HUES64 (cell line): Measurements from ENCODE around the gene DBX2.
"Not testable (repeated sequence)": the region's sequence is repeated elsewhere in the genome, so short reads cannot be mapped to it uniquely, and the experiment has no call there.

Experiments used
- H3K27ac ChIP-seq: 2 replicates; pipeline ENCODE4 v1.7.0; 2013; ENCODE audit warnings: low read depth, low read length, inconsistent platforms
- H3K27me3 ChIP-seq: 2 replicates; pipeline ENCODE4 v1.6.1; 2013; ENCODE audit warnings: mild to moderate bottlenecking, low read length; ENCODE audit not compliant: insufficient read depth
- H3K36me3 ChIP-seq: 2 replicates; pipeline ENCODE4 v1.6.1; 2013; ENCODE audit warnings: mild to moderate bottlenecking, low read length; ENCODE audit not compliant: insufficient read depth
- H3K4me1 ChIP-seq: 2 replicates; pipeline ENCODE4 v1.6.1; 2013; ENCODE audit warnings: mild to moderate bottlenecking, low read length, moderate library complexity; ENCODE audit not compliant: insufficient read depth
- H3K4me3 ChIP-seq: 2 replicates; pipeline ENCODE4 v1.5.1; 2013; ENCODE audit warnings: mild to moderate bottlenecking, low read length, moderate library complexity
- H3K9ac ChIP-seq: 2 replicates; pipeline ENCODE4 v1.6.1; 2013; ENCODE audit warnings: mild to moderate bottlenecking, low read depth, low read length
- H3K9me3 ChIP-seq: 2 replicates; pipeline ENCODE4 v1.6.1; 2013; ENCODE audit warnings: low read depth, low read length; ENCODE audit not compliant: insufficient read depth
- WGBS: fragments of 150-250, 120-280 bp; methylation state at CpG from one replicate; pipeline ENCODE4 v1.1.7; 2013; ENCODE audit warnings: missing lambda C conversion rate; 5-methylcytosine and 5-hydroxymethylcytosine counted together

DBX2 gene

GRCh38 chr12:45010059-45010458, 40.8 kb downstream of the DBX2 start:
- H3K9ac ChIP-seq: no peak overlapping the region
- H3K4me1 ChIP-seq: no peaks in the 10 kb centered on the region
- H3K36me3 ChIP-seq: no peaks in the 10 kb centered on the region
- H3K27ac ChIP-seq: no peak overlapping the region
- H3K9me3 ChIP-seq: no peaks in the 10 kb centered on the region
- no peaks in the 10 kb centered on the region for H3K27me3 ChIP-seq
- H3K4me3 ChIP-seq: no peak overlapping the region
- WGBS: 92% methylated on average over 2 of the region's 4 CpGs

GRCh38 chr12:45008211-45008610, 42.7 kb downstream of the DBX2 start:
- no peak overlapping the region for H3K9ac ChIP-seq
- H3K36me3 ChIP-seq: no peaks in the 10 kb centered on the region
- no peak overlapping the region for H3K4me3 ChIP-seq
- H3K9me3 ChIP-seq: no peaks in the 10 kb centered on the region
- H3K27me3 ChIP-seq: no peaks in the 10 kb centered on the region
- no peaks in the 10 kb centered on the region for H3K4me1 ChIP-seq
- no peak overlapping the region for H3K27ac ChIP-seq

DNA sequence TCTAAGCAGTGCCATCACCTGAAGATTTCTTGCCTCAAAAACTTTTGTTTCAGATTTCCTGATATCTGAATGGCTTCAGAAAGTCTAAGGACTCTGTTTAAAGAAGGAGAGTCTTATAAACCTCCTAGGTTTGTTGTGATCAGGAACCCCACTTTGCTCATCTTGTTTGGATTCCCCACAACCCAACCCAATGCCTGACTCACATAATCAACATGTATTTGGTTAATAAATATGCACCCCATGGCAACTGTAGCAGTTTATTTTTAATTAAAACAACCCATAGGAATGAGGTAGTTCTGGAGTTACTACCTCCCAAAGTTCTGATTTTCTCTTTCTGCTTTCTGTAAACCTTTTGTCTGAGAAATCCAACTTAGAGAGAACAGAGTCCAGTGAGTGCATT, 51.5 kb downstream of the DBX2 start:
- Histone ChIP-seq H3K27me3 (no peaks in the 10 kb centered on the region), H3K4me3 (no peak overlapping the region), H3K4me1 (no peaks in the 10 kb centered on the region), H3K9me3 (no peaks in the 10 kb centered on the region), H3K27ac (no peak overlapping the region), H3K36me3 (no peaks in the 10 kb centered on the region), H3K9ac (no peak overlapping the region)

DNA sequence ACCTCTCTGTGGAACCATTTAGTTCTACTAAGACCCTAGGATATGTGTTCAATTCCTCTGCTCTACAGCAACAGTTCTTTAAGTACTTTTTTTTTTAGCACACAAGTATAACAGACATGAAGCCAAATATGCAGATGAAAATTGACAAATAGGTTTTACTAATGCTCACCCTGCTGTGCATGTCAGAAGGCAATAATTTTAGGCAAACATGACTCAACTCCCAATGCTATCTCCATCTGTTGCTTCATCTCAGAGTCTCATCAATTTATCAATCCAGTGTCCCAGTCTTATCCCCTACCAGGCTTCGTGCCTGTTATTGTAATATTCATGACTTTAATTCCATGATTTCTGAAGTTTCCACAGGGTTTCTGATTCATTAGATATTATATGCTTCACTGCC, 57.7 kb downstream of the DBX2 start:
- Histone ChIP-seq H3K4me1 (no peaks in the 10 kb centered on the region), H3K9me3 (no peaks in the 10 kb centered on the region), H3K9ac (no peak overlapping the region), H3K4me3 (no peak overlapping the region), H3K36me3 (no peaks in the 10 kb centered on the region), H3K27me3 (no peaks in the 10 kb centered on the region), H3K27ac (no peak overlapping the region)
- WGBS: 89% methylated on average over 1 of the region's 1 CpG

DNA sequence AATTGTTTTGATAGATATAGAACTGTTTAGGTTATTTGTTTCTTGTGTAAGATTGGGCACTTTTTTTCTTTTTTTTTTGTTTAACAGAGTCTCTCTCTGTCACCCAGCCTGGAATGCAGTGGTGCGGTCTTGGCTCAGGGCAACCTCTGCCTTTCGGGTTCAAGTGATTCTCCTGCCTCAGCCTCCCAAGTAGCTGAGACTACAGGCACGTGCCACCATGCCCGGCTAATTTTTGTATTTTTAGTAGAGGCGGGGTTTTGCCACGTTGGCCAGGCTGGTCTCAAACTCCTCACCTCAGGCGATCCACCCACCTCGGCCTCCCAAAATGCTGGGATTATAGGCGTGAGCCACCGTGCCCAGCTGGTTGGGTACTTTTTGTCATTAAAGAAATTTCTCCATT, 66.0 kb downstream of the DBX2 start:
- WGBS: 94% methylated on average over 9 of the region's 10 CpGs
- H3K36me3 ChIP-seq, H3K27me3 ChIP-seq: not testable (repeated sequence)

GRCh38 chr12:44979918-44980317, 71.0 kb downstream of the DBX2 start:
- Histone ChIP-seq H3K36me3 (no peaks in the 10 kb centered on the region), H3K4me1 (no peaks in the 10 kb centered on the region), H3K4me3 (no peak overlapping the region), H3K27me3 (no peaks in the 10 kb centered on the region), H3K9ac (no peak overlapping the region), H3K9me3 (no peaks in the 10 kb centered on the region), H3K27ac (no peak overlapping the region)
- WGBS: 90% methylated on average over 5 of the region's 5 CpGs

More for the DNA sequence above, 66.0 kb downstream of the DBX2 start:
- H3K9ac ChIP-seq, H3K27ac ChIP-seq, H3K4me1 ChIP-seq, H3K9me3 ChIP-seq, H3K4me3 ChIP-seq: not testable (repeated sequence)

DNA sequence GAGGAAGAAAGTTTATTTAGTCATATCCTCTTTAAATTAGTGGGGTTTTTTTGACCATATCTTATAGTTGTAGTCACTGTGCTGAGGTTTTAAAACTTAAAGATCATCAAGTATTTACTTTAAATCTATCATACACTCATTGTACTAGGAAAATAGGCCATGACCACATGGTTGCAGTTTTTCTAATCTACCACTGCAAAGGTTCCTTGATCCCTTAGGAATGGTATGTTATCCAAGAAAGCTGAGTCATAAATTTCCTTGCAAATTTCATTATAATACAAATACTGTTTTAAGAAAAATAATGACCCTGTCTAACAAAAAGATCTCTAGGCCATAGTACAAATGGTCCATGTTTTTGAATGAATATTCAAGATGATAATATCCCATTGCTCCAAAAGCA, 74.7 kb downstream of the DBX2 start:
- Histone ChIP-seq H3K27me3 (no peaks in the 10 kb centered on the region), H3K4me1 (no peaks in the 10 kb centered on the region), H3K9me3 (no peaks in the 10 kb centered on the region), H3K9ac (no peak overlapping the region), H3K4me3 (no peak overlapping the region), H3K27ac (no peak overlapping the region), H3K36me3 (no peaks in the 10 kb centered on the region)

DNA sequence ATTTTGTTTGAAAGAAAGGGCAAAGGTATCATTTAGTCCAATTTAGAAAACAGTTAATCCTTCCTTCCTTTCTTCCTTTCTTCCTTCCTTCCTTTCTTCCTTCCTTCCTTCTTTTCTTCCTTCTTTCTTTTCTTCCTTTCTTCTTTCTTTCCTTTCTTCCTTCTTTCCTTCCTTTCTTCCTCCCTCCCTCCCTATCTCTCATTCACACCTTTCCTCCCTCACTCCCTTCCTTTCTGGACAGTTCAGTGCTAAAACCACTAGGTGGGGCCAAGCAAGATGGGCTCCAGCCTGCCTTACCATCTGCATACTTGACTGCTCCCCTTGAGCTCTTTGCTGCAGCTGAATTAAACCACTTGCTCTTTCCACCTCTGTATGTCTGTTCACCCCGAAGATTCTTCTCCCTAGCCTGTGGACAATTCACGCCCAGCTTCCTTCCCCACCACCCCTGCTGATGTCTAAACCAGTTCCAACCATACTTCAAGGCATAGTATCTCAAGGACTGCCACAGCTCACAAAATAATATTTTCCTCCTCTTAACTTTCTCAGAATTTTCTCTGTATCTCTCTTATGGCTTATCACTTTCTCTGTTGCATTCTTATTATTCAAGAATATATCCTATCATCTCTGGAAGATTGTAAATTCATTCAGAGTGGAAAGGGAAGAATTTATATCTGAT, 78.0 kb downstream of the DBX2 start:
- 24% methylated on average over 2 of the region's 2 CpGs for WGBS

DNA sequence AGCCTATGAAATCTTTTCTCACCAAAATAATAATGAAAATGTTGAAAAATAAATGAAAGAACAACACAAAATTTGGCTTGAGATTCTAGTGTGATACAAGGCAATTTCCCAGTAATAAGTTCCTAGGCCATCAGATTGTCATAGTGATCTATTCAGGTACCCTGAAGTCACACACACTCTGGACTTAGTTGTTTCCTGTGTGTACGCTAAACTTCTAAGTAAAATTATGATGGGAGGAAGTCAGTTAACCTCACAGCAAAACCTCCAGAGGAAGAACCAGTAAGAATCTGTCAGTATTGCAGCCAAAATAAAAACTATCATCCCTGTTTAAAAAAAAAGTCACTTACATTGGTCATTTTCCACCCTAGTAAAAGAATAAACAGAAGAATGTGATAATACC, 81.9 kb downstream of the DBX2 start:
- no peak overlapping the region for H3K4me3 ChIP-seq

More for the DNA sequence above, 78.0 kb downstream of the DBX2 start:
- H3K27ac ChIP-seq: no peak overlapping the region
- H3K4me1 ChIP-seq: no peaks in the 10 kb centered on the region
- H3K4me3 ChIP-seq: no peak overlapping the region
- no peaks in the 10 kb centered on the region for H3K36me3 ChIP-seq
- no peaks in the 10 kb centered on the region for H3K9me3 ChIP-seq
- no peaks in the 10 kb centered on the region for H3K27me3 ChIP-seq
- no peak overlapping the region for H3K9ac ChIP-seq

More for the DNA sequence above, 81.9 kb downstream of the DBX2 start:
- H3K9ac ChIP-seq: no peak overlapping the region
- no peaks in the 10 kb centered on the region for H3K4me1 ChIP-seq
- H3K27ac ChIP-seq: no peak overlapping the region
- WGBS: 100% methylated on average over 1 of the region's 1 CpG
- H3K27me3 ChIP-seq: no peaks in the 10 kb centered on the region
- no peaks in the 10 kb centered on the region for H3K9me3 ChIP-seq
- H3K36me3 ChIP-seq: no peaks in the 10 kb centered on the region
